ENCODE data around the gene CST8.
"Not testable (repeated sequence)": the region's sequence is repeated elsewhere in the genome, so short reads cannot be mapped to it uniquely, and the experiment has no call there.

Gene CST8

GRCh38 chr20:23454816-23455215 lies 36.1 kb upstream of the CST8 start:
- DNase-seq (ENCODE audit: low read depth in 1 of 2, low spot score in 1 of 2): no peak
- TF ChIP-seq JUND (IDR thresholded peaks at IDR 0.05; ENCODE audit: low read depth): no peak
- in situ Hi-C loops (cut with HindIII; ENCODE audit: low pct_unique_long_range_greater_than_20kb, low sequenced_read_pairs): no loop called here

- DNase-seq (ENCODE audit: low read depth in 1 of 2, low spot score in 1 of 2): no peak
- in situ Hi-C loops (cut with HindIII; ENCODE audit: low pct_unique_long_range_greater_than_20kb, low sequenced_read_pairs): no loop called here
- TF ChIP-seq JUND (IDR thresholded peaks at IDR 0.05; ENCODE audit: low read depth): no peak
Measured at GRCh38 chr20:23455639-23456038, 35.3 kb upstream of the CST8 start.

- DNase-seq (ENCODE audit: low read depth in 1 of 2, low spot score in 1 of 2): no peak
- in situ Hi-C loops (cut with HindIII; ENCODE audit: low pct_unique_long_range_greater_than_20kb, low sequenced_read_pairs): no loop called here
- TF ChIP-seq JUND (IDR thresholded peaks at IDR 0.05; ENCODE audit: low read depth): no peak
Measured at GRCh38 chr20:23456409-23456808, 34.5 kb upstream of the CST8 start.

GRCh38 chr20:23456873-23457272 lies 34.0 kb upstream of the CST8 start:
- TF ChIP-seq JUND (IDR thresholded peaks at IDR 0.05; ENCODE audit: low read depth): no peak
- in situ Hi-C loops (cut with HindIII; ENCODE audit: low pct_unique_long_range_greater_than_20kb, low sequenced_read_pairs): no loop called here
- no peak for DNase-seq (ENCODE audit: low read depth in 1 of 2, low spot score in 1 of 2)

- no peak for TF ChIP-seq JUND (IDR thresholded peaks at IDR 0.05; ENCODE audit: low read depth)
- no peak for DNase-seq (ENCODE audit: low read depth in 1 of 2, low spot score in 1 of 2)
- in situ Hi-C loops (cut with HindIII; ENCODE audit: low pct_unique_long_range_greater_than_20kb, low sequenced_read_pairs): no loop called here
Measured at GRCh38 chr20:23459461-23460150, 31.3 kb upstream of the CST8 start.

GRCh38 chr20:23461180-23461579 lies 29.7 kb upstream of the CST8 start:
- DNase-seq (ENCODE audit: low read depth in 1 of 2, low spot score in 1 of 2): no peak
- no peak for TF ChIP-seq JUND (IDR thresholded peaks at IDR 0.05; ENCODE audit: low read depth)
- in situ Hi-C loops (cut with HindIII; ENCODE audit: low pct_unique_long_range_greater_than_20kb, low sequenced_read_pairs): no loop called here

GRCh38 chr20:23466961-23467360 lies 24.0 kb upstream of the CST8 start:
- in situ Hi-C loops (cut with HindIII; ENCODE audit: low pct_unique_long_range_greater_than_20kb, low sequenced_read_pairs); DNase-seq (ENCODE audit: low read depth in 1 of 2, low spot score in 1 of 2): not testable (repeated sequence)

- in situ Hi-C loops (cut with HindIII; ENCODE audit: low pct_unique_long_range_greater_than_20kb, low sequenced_read_pairs); DNase-seq (ENCODE audit: low read depth in 1 of 2, low spot score in 1 of 2): not testable (repeated sequence)
Measured at GRCh38 chr20:23472306-23472705, 18.6 kb upstream of the CST8 start.

- in situ Hi-C loops (cut with HindIII; ENCODE audit: low pct_unique_long_range_greater_than_20kb, low sequenced_read_pairs); DNase-seq (ENCODE audit: low read depth in 1 of 2, low spot score in 1 of 2): not testable (repeated sequence)
Measured at GRCh38 chr20:23473293-23473692, 17.6 kb upstream of the CST8 start.

GRCh38 chr20:23475395-23475794 lies 15.5 kb upstream of the CST8 start:
- DNase-seq (ENCODE audit: low read depth in 1 of 2, low spot score in 1 of 2): no peak
- TF ChIP-seq JUND (IDR thresholded peaks at IDR 0.05; ENCODE audit: low read depth): no peak
- in situ Hi-C loops (cut with HindIII; ENCODE audit: low pct_unique_long_range_greater_than_20kb, low sequenced_read_pairs): no loop called here

- TF ChIP-seq JUND (IDR thresholded peaks at IDR 0.05; ENCODE audit: low read depth): no peak
- in situ Hi-C loops (cut with HindIII; ENCODE audit: low pct_unique_long_range_greater_than_20kb, low sequenced_read_pairs): no loop called here
- no peak for DNase-seq (ENCODE audit: low read depth in 1 of 2, low spot score in 1 of 2)
Measured at GRCh38 chr20:23476015-23476754, 14.7 kb upstream of the CST8 start.

- no peak for TF ChIP-seq JUND (IDR thresholded peaks at IDR 0.05; ENCODE audit: low read depth)
- no peak for DNase-seq (ENCODE audit: low read depth in 1 of 2, low spot score in 1 of 2)
- in situ Hi-C loops (cut with HindIII; ENCODE audit: low pct_unique_long_range_greater_than_20kb, low sequenced_read_pairs): no loop called here
Measured at GRCh38 chr20:23477223-23477622, 13.7 kb upstream of the CST8 start.

- no peak for TF ChIP-seq JUND (IDR thresholded peaks at IDR 0.05; ENCODE audit: low read depth)
- in situ Hi-C loops (cut with HindIII; ENCODE audit: low pct_unique_long_range_greater_than_20kb, low sequenced_read_pairs): no loop called here
- peak in 1 of 2 experiments; percentile 18 for DNase-seq (ENCODE audit: low read depth in 1 of 2, low spot score in 1 of 2)
Measured at GRCh38 chr20:23479043-23479442, 11.9 kb upstream of the CST8 start.

GRCh38 chr20:23482138-23482537 lies 8.8 kb upstream of the CST8 start:
- in situ Hi-C loops (cut with HindIII; ENCODE audit: low pct_unique_long_range_greater_than_20kb, low sequenced_read_pairs): no loop called here

More at GRCh38 chr20:23482138-23482537, 8.8 kb upstream of the CST8 start:
- no peak for TF ChIP-seq JUND (IDR thresholded peaks at IDR 0.05; ENCODE audit: low read depth)
- no peak for DNase-seq (ENCODE audit: low read depth in 1 of 2, low spot score in 1 of 2)
